Activated CD4-positive, alpha-beta T cell treated with anti-CD3 and anti-CD28 coated beads, Interleukin-2, amount 10 ng/mL, durations not matched to agents 7 days and 5 days (primary cell): ENCODE data around the gene EMC1. TPM values are rescaled to one million over a fixed set of nuclear protein-coding genes. Genes with fewer than 3 reads are reported as not detected.
"Not testable (repeated sequence)": the region's sequence is repeated elsewhere in the genome, so short reads cannot be mapped to it uniquely, and the experiment has no call there.

Experiments
- CTCF ChIA-PET: fragments of 350-600 bp; sonication (Branson Sonifier 250); formaldehyde crosslinking; loops from one replicate; lab custom pipeline; 2021; ENCODE audit warnings: antibody characterized with exemption; lab: Charles Lee
- POLR2A ChIA-PET: fragments of 350-600 bp; sonication (Branson Sonifier 250); formaldehyde crosslinking; loops from one replicate; lab custom pipeline; 2021; ENCODE audit warnings: antibody characterized with exemption; lab: Charles Lee
- DNase-seq: peaks from one replicate; pipeline ENCODE4 v3.0.0-alpha.2; 2020
- H3K27ac Mint-ChIP-seq: one replicate; pipeline ENCODE4 v1.8.0; 2021; ENCODE audit warnings: mild to moderate bottlenecking, moderate library complexity, mixed read lengths
- H3K27me3 Mint-ChIP-seq: one replicate; pipeline ENCODE4 v1.8.0; 2021; ENCODE audit warnings: mixed read lengths
- H3K36me3 Mint-ChIP-seq: one replicate; pipeline ENCODE4 v1.8.0; 2021; ENCODE audit warnings: low read depth, mixed read lengths
- H3K4me1 Mint-ChIP-seq: one replicate; pipeline ENCODE4 v1.8.0; 2021; ENCODE audit warnings: mixed read lengths
- H3K4me3 Mint-ChIP-seq: one replicate; pipeline ENCODE4 v1.8.0; 2021; ENCODE audit warnings: mild to moderate bottlenecking, moderate library complexity, mixed read lengths
- H3K9me3 Mint-ChIP-seq: one replicate; pipeline ENCODE4 v1.8.0; 2021; ENCODE audit warnings: mixed read lengths
- total RNA-seq, 2 experiments: library from RNA; stranded (reverse); gene quantifications; one replicate each; pipeline ENCODE4 v1.2.3, GENCODE V29; 2021

EMC1 gene
- total RNA-seq, 2 experiments from 2014 or later: 36.4 to 37.0 TPM

GRCh38 chr1:19256301-19256700, 5.0 kb upstream of the EMC1 start:
- DNase-seq: not testable (repeated sequence)
- POLR2A ChIA-PET: interaction anchor here (0.6 kb wide), 1 partner anchor 111 kb away, joined by 4 read pairs; no protein-coding TSS in a partner anchor

GRCh38 chr1:19255288-19255687, 4.0 kb upstream of the EMC1 start:
- H3K4me3 Mint-ChIP-seq: no peak overlapping the region
- no peaks in the 10 kb centered on the region for H3K27me3 Mint-ChIP-seq
- POLR2A ChIA-PET: no interaction called here
- no peak for DNase-seq
- no peaks in the 10 kb centered on the region for H3K9me3 Mint-ChIP-seq
- CTCF ChIA-PET: no interaction called here
- peaks cover 16% of the 10 kb centered on the region for H3K36me3 Mint-ChIP-seq
- peaks cover 35% of the 10 kb centered on the region for H3K4me1 Mint-ChIP-seq
- H3K27ac Mint-ChIP-seq: no peak overlapping the region

More at GRCh38 chr1:19256301-19256700, 5.0 kb upstream of the EMC1 start:
- CTCF ChIA-PET: interaction anchor here (0.8 to 1.4 kb wide), 2 partner anchors 9 to 10 kb away, joined by 3 to 4 read pairs; no protein-coding TSS in a partner anchor
- Mint-ChIP-seq H3K4me1 (peaks cover 26% of the 10 kb centered on the region), H3K36me3 (peaks cover 16% of the 10 kb centered on the region)
- not testable (repeated sequence) for H3K27me3 Mint-ChIP-seq, H3K27ac Mint-ChIP-seq, H3K9me3 Mint-ChIP-seq, H3K4me3 Mint-ChIP-seq

- ChIA-PET CTCF (no interaction called here), POLR2A (no interaction called here)
- DNase-seq: no peak
- Mint-ChIP-seq H3K36me3 (peaks cover 12% of the 10 kb centered on the region), H3K4me3 (no peak overlapping the region), H3K27ac (peak overlapping the region; percentile 19), H3K9me3 (no peaks in the 10 kb centered on the region), H3K4me1 (peaks cover 41% of the 10 kb centered on the region), H3K27me3 (no peaks in the 10 kb centered on the region)
Observed at GRCh38 chr1:19254416-19254815, 3.1 kb upstream of the EMC1 start.

GRCh38 chr1:19250629-19251304, 557 bp downstream of the EMC1 start:
- Mint-ChIP-seq H3K27me3 (no peaks in the 10 kb centered on the region), H3K4me1 (peaks cover 37% of the 10 kb centered on the region), H3K27ac (peak overlapping the region; percentile 97), H3K9me3 (no peaks in the 10 kb centered on the region), H3K4me3 (peak overlapping the region; percentile 98), H3K36me3 (no peaks in the 10 kb centered on the region)
- CTCF ChIA-PET: interaction anchor here (1.4 to 3.6 kb wide), 4 partner anchors 10 to 403 kb away, joined by 4 to 14 read pairs (median 5); no protein-coding TSS in a partner anchor
- DNase-seq: peak; percentile 11
- POLR2A ChIA-PET: no interaction called here

GRCh38 chr1:19240673-19241538, 10.4 kb downstream of the EMC1 start:
- Mint-ChIP-seq H3K9me3 (no peaks in the 10 kb centered on the region), H3K4me3 (no peak overlapping the region), H3K4me1 (no peaks in the 10 kb centered on the region), H3K27me3 (no peaks in the 10 kb centered on the region), H3K27ac (peak overlapping the region; percentile 54), H3K36me3 (peaks cover 42% of the 10 kb centered on the region)
- peak; percentile 77 for DNase-seq
- ChIA-PET POLR2A (no interaction called here), CTCF (interaction anchor here (0.6 to 2.3 kb wide), 11 partner anchors 9 to 271 kb away, joined by 3 to 14 read pairs (median 4); partner anchors contain the start of genes EMC1 and MRTO4)

GRCh38 chr1:19239876-19240275, 11.4 kb downstream of the EMC1 start:
- no peak for DNase-seq
- H3K4me3 Mint-ChIP-seq: no peak overlapping the region
- H3K27me3 Mint-ChIP-seq: no peaks in the 10 kb centered on the region
- H3K36me3 Mint-ChIP-seq: peaks cover 42% of the 10 kb centered on the region
- ChIA-PET POLR2A (no interaction called here), CTCF (interaction anchor here (0.9 to 2.3 kb wide), 4 partner anchors 12 to 60 kb away, joined by 3 to 14 read pairs (median 6); partner anchors contain the start of genes EMC1 and MRTO4)
- H3K9me3 Mint-ChIP-seq: no peaks in the 10 kb centered on the region
- no peaks in the 10 kb centered on the region for H3K4me1 Mint-ChIP-seq
- H3K27ac Mint-ChIP-seq: no peak overlapping the region

- Mint-ChIP-seq H3K4me1 (no peaks in the 10 kb centered on the region), H3K36me3 (peaks cover 30% of the 10 kb centered on the region), H3K4me3 (no peak overlapping the region), H3K9me3 (no peaks in the 10 kb centered on the region), H3K27ac (no peak overlapping the region), H3K27me3 (no peaks in the 10 kb centered on the region)
- CTCF ChIA-PET: interaction anchor here (0.8 to 1.3 kb wide), 3 partner anchors 10 to 350 kb away, joined by 3 to 5 read pairs (median 3); no protein-coding TSS in a partner anchor
- POLR2A ChIA-PET: interaction anchor here (0.9 kb wide), 1 partner anchor 11 kb away, joined by 3 read pairs; no protein-coding TSS in a partner anchor
- DNase-seq: no peak
Observed at GRCh38 chr1:19234224-19234623, 17.1 kb downstream of the EMC1 start.

- no peaks in the 10 kb centered on the region for H3K9me3 Mint-ChIP-seq
- CTCF ChIA-PET: interaction anchor here (2.2 kb wide), 1 partner anchor 9 kb away, joined by 7 read pairs; no protein-coding TSS in a partner anchor
- H3K4me1 Mint-ChIP-seq: no peaks in the 10 kb centered on the region
- no peak overlapping the region for H3K4me3 Mint-ChIP-seq
- POLR2A ChIA-PET: no interaction called here
- no peaks in the 10 kb centered on the region for H3K27me3 Mint-ChIP-seq
- no peak for DNase-seq
- H3K36me3 Mint-ChIP-seq: peaks cover 31% of the 10 kb centered on the region
- no peak overlapping the region for H3K27ac Mint-ChIP-seq
Observed at GRCh38 chr1:19232524-19232846, 18.8 kb downstream of the EMC1 start.

- H3K4me1 Mint-ChIP-seq, H3K27ac Mint-ChIP-seq, H3K27me3 Mint-ChIP-seq, H3K9me3 Mint-ChIP-seq, DNase-seq, POLR2A ChIA-PET, H3K4me3 Mint-ChIP-seq: not testable (repeated sequence)
- CTCF ChIA-PET: interaction anchor here (2.2 kb wide), 1 partner anchor 9 kb away, joined by 7 read pairs; no protein-coding TSS in a partner anchor
- H3K36me3 Mint-ChIP-seq: peaks cover 34% of the 10 kb centered on the region
Observed at GRCh38 chr1:19231736-19232523, 19.4 kb downstream of the EMC1 start.

- Mint-ChIP-seq H3K27me3 (no peaks in the 10 kb centered on the region), H3K9me3 (no peaks in the 10 kb centered on the region), H3K4me3 (no peak overlapping the region), H3K36me3 (peaks cover 48% of the 10 kb centered on the region), H3K4me1 (no peaks in the 10 kb centered on the region), H3K27ac (no peak overlapping the region)
- DNase-seq: no peak
- POLR2A ChIA-PET: no interaction called here
- CTCF ChIA-PET: no interaction called here
Observed at GRCh38 chr1:19229828-19230325, 21.4 kb downstream of the EMC1 start.

- ChIA-PET POLR2A (no interaction called here), CTCF (no interaction called here)
- Mint-ChIP-seq H3K27me3 (no peaks in the 10 kb centered on the region), H3K27ac (no peak overlapping the region), H3K36me3 (peaks cover 55% of the 10 kb centered on the region), H3K4me3 (no peak overlapping the region), H3K4me1 (no peaks in the 10 kb centered on the region), H3K9me3 (no peaks in the 10 kb centered on the region)
- no peak for DNase-seq
Observed at GRCh38 chr1:19229229-19229628, 22.1 kb downstream of the EMC1 start.
